Karpas-422 (cell line): ENCODE measurements around the gene PFKFB4. TPM values are rescaled to one million over a fixed set of nuclear protein-coding genes. Genes with fewer than 3 reads are reported as not detected.

Experiments
- DNase-seq: peaks from one replicate; pipeline ENCODE4 v3.0.0-alpha.2; 2015
- H2AFZ ChIP-seq: fragments of 200-600 bp; sonication (generic); 2 replicates; pipeline ENCODE4 v1.6.1; 2014; ENCODE audit warnings: antibody characterized with exemption, low read length, mixed read lengths
- H3K27ac ChIP-seq: fragments of 200-600 bp; sonication (generic); 2 replicates; pipeline ENCODE4 v1.5.1; 2014; ENCODE audit warnings: mild to moderate bottlenecking, low read length, moderate library complexity
- H3K27me3 ChIP-seq: fragments of 200-600 bp; sonication (generic); 2 replicates; pipeline ENCODE4 v1.6.1; 2014; ENCODE audit warnings: low read length, mixed read lengths
- H3K36me3 ChIP-seq: fragments of 200-600 bp; sonication (generic); 2 replicates; pipeline ENCODE4 v1.6.1; 2014; ENCODE audit warnings: low read length, mixed read lengths; ENCODE audit not compliant: insufficient read depth
- H3K4me1 ChIP-seq: fragments of 200-600 bp; sonication (generic); 2 replicates; pipeline ENCODE4 v1.6.1; 2014; ENCODE audit warnings: mild to moderate bottlenecking, low read length, mixed read lengths
- H3K4me2 ChIP-seq: fragments of 200-600 bp; sonication (generic); 2 replicates; pipeline ENCODE4 v1.6.1; 2014; ENCODE audit warnings: low read length, low read depth, mild to moderate bottlenecking; ENCODE audit not compliant: poor library complexity, severe bottlenecking
- H3K4me3 ChIP-seq: fragments of 200-600 bp; sonication (generic); 2 replicates; pipeline ENCODE4 v1.5.1; 2014; ENCODE audit warnings: mild to moderate bottlenecking, antibody characterized with exemption, low read length, mixed read lengths
- H3K79me2 ChIP-seq: fragments of 200-600 bp; sonication (generic); 2 replicates; pipeline ENCODE4 v1.6.1; 2014; ENCODE audit warnings: mild to moderate bottlenecking, low read length, mixed read lengths
- H3K9ac ChIP-seq: fragments of 200-600 bp; sonication (generic); 2 replicates; pipeline ENCODE4 v1.6.0; 2014; ENCODE audit warnings: low read length
- H3K9me2 ChIP-seq: fragments of 200-600 bp; sonication (generic), shearing (Covaris generic); replicated peaks from 2 replicates; pipeline ENCODE4 v1.6.0; 2014; ENCODE audit warnings: mild to moderate bottlenecking, low read length, moderate library complexity; ENCODE audit not compliant: insufficient read depth
- H3K9me3 ChIP-seq: fragments of 300-700, 200-600 bp; sonication (generic); 2 replicates; pipeline ENCODE4 v1.6.1; 2014; ENCODE audit warnings: low read length, mixed read lengths
- H4K20me1 ChIP-seq: fragments of 200-600 bp; sonication (generic); 2 replicates; pipeline ENCODE4 v1.6.1; 2014; ENCODE audit warnings: mild to moderate bottlenecking, antibody characterized with exemption, low read length, low read depth; ENCODE audit not compliant: insufficient read depth
- small RNA-seq: library from RNA; depleted of rRNA; stranded (forward); fragments of <200 nt; gene quantifications from one replicate; pipeline ENCODE3, GENCODE V24; 2014
- total RNA-seq: library from RNA; depleted of rRNA; stranded (reverse); fragments of >200 nt; shearing (Covaris generic); gene quantifications from 2 replicates; pipeline ENCODE4 v1.2.3, GENCODE V29; 2014; ENCODE audit warnings: low replicate concordance; rRNA removed

Gene PFKFB4
- total RNA-seq, 1 experiment from 2014 or later = 55.2 TPM

- Histone ChIP-seq H3K27me3 (no peaks in the 10 kb centered on the region), H3K4me2 (peak overlapping the region; percentile 81), H3K4me1 (peaks cover 72% of the 10 kb centered on the region), H3K9ac (no peak overlapping the region), H3K36me3 (peaks cover 22% of the 10 kb centered on the region), H4K20me1 (peaks cover 11% of the 10 kb centered on the region; the same call in 1 of the 2 replicates), H3K9me2 (no peaks in the 10 kb centered on the region), H3K27ac (peak overlapping the region; percentile 53; the same call in 1 of the 2 replicates), H3K79me2 (peaks cover 65% of the 10 kb centered on the region), H2AFZ (no peak overlapping the region), H3K4me3 (no peak overlapping the region), H3K9me3 (no peaks in the 10 kb centered on the region)
- peak; percentile 48 for DNase-seq
Observed at GRCh38 chr3:48469046-48469915, 87.3 kb downstream of the PFKFB4 start.

GRCh38 chr3:48468329-48468731 is 88.3 kb downstream of the PFKFB4 start:
- H2AFZ ChIP-seq = no peak overlapping the region
- H3K27ac ChIP-seq = peak overlapping the region; percentile 75
- H4K20me1 ChIP-seq = peaks cover 11% of the 10 kb centered on the region; the same call in 1 of the 2 replicates
- H3K27me3 ChIP-seq = no peaks in the 10 kb centered on the region
- peaks cover 69% of the 10 kb centered on the region for H3K4me1 ChIP-seq
- H3K4me3 ChIP-seq = peak overlapping the region; percentile 92; the same call in 1 of the 2 replicates
- H3K36me3 ChIP-seq = peaks cover 22% of the 10 kb centered on the region
- H3K4me2 ChIP-seq = peak overlapping the region; percentile 81
- H3K9ac ChIP-seq = peak overlapping the region; percentile 90
- H3K9me3 ChIP-seq = no peaks in the 10 kb centered on the region
- peaks cover 65% of the 10 kb centered on the region for H3K79me2 ChIP-seq
- DNase-seq = peak; percentile 40
- no peaks in the 10 kb centered on the region for H3K9me2 ChIP-seq

Small RNA genes lying within 50 kb of the gene (small RNA-seq; reads per million reads assigned to genes)
- gene MIR6823 = not detected

Other genes starting within 250 kb of the PFKFB4 start
- not detected in 2 replicates for gene SPINK8, start 223.1 kb downstream of the PFKFB4 start, total RNA-seq
- not detected in 2 replicates for gene FBXW12, start 184.6 kb downstream of the PFKFB4 start, total RNA-seq
- gene PLXNB1, start 126.7 kb downstream of the PFKFB4 start, total RNA-seq = 34.0 and 48.3 TPM in 2 replicates
- gene CCDC51, start 116.7 kb downstream of the PFKFB4 start, total RNA-seq = 22.0 and 28.3 TPM in 2 replicates
- 300 and 483 TPM in 2 replicates for gene TMA7, start 116.5 kb downstream of the PFKFB4 start, total RNA-seq
- gene ATRIP, start 110.1 kb downstream of the PFKFB4 start, total RNA-seq = 7.3 and 10.9 TPM in 2 replicates
- 141 and 149 TPM in 2 replicates for gene SHISA5, start 52.6 kb downstream of the PFKFB4 start, total RNA-seq
- gene UCN2, start 7.0 kb upstream of the PFKFB4 start, total RNA-seq = not detected in 2 replicates
- 0.78 and 13.0 TPM in 2 replicates for gene COL7A1, start 38.5 kb upstream of the PFKFB4 start, total RNA-seq
- gene UQCRC1, start 52.8 kb upstream of the PFKFB4 start, total RNA-seq = 80.3 and 165 TPM in 2 replicates
- not detected in 2 replicates for gene TMEM89, start 65.0 kb upstream of the PFKFB4 start, total RNA-seq
- gene SLC26A6, start 78.7 kb upstream of the PFKFB4 start, total RNA-seq = 52.7 and 69.1 TPM in 2 replicates
- gene CELSR3, start 106.1 kb upstream of the PFKFB4 start, total RNA-seq = 3.8 and 7.0 TPM in 2 replicates
- gene NCKIPSD, start 129.1 kb upstream of the PFKFB4 start, total RNA-seq = 25.5 and 36.1 TPM in 2 replicates
- 93.6 and 104 TPM in 2 replicates for gene IP6K2, start 160.4 kb upstream of the PFKFB4 start, total RNA-seq